Measurements from ENCODE around the gene POLR2L. TPM values are rescaled to one million over a fixed set of nuclear protein-coding genes. Genes with fewer than 3 reads are reported as not detected.

Gene POLR2L
- total and polyA plus RNA-seq, 2 of the 13 experiments (the other 11 are each of a cell fraction or from before 2014, with no cell fraction given), result 104 to 114 TPM

DNA sequence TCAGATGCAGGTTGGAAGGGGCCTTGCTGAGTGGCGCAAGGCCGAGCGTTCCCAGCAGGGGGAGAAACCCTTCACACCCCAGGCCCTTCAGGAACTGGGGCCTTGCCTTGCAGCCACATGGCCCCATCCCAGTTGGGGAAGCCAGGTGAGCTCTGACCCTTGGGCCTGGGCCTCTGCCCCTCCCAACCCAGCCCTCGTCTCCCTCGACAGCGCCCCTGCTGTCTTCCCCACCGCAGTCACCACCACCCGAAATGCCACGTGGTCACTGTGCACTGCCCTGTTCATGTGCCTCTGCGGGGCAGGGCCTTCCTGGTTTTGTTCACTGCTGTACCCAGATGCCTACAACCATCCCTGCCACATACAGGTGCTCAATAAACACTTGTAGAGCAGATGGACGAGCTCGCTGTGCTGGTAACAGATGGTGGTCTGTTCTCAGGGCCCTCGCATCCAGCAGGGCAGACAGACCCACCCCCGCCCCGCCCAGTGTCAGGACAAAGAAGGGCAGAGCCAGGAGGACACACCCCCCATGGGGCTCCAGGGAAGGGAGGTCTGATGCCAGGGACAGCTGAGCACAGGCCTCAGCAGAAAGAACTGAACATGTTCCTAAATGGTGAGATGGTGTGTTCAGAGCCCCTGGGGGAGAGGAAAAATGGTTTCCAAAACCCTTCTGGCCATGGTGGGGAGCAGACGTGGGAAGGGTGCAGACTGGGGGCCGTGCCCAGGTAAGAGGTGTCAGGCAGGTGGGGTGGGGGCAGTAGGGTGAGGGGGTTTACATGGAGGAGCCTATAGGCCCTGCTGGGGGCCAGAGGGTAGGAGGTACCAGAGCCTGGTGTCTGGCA lies 3.7 kb downstream of the POLR2L start (continued):
- TF ChIP-seq, protein P1, sequence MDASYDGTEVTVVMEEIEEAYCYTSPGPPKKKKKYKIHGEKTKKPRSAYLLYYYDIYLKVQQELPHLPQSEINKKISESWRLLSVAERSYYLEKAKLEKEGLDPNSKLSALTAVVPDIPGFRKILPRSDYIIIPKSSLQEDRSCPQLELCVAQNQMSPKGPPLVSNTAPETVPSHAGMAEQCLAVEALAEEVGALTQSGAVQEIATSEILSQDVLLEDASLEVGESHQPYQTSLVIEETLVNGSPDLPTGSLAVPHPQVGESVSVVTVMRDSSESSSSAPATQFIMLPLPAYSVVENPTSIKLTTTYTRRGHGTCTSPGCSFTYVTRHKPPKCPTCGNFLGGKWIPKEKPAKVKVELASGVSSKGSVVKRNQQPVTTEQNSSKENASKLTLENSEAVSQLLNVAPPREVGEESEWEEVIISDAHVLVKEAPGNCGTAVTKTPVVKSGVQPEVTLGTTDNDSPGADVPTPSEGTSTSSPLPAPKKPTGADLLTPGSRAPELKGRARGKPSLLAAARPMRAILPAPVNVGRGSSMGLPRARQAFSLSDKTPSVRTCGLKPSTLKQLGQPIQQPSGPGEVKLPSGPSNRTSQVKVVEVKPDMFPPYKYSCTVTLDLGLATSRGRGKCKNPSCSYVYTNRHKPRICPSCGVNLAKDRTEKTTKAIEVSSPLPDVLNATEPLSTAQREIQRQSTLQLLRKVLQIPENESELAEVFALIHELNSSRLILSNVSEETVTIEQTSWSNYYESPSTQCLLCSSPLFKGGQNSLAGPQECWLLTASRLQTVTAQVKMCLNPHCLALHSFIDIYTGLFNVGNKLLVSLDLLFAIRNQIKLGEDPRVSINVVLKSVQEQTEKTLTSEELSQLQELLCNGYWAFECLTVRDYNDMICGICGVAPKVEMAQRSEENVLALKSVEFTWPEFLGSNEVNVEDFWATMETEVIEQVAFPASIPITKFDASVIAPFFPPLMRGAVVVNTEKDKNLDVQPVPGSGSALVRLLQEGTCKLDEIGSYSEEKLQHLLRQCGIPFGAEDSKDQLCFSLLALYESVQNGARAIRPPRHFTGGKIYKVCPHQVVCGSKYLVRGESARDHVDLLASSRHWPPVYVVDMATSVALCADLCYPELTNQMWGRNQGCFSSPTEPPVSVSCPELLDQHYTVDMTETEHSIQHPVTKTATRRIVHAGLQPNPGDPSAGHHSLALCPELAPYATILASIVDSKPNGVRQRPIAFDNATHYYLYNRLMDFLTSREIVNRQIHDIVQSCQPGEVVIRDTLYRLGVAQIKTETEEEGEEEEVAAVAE (CRISPR knock-in tag; IDR thresholded peaks at IDR 0.05; ENCODE audit: borderline replicate concordance), result 0 out of 2 replicates have a peak, but pooled peaks have one; percentile 47
- TF ChIP-seq ETV5 (CRISPR knock-in tag; IDR thresholded peaks at IDR 0.05; ENCODE audit: borderline replicate concordance) (no peak), SRF (IDR thresholded peaks at IDR 0.05; ENCODE audit: low read depth, low read length) (no peak), ZNF251 (CRISPR knock-in tag; IDR thresholded peaks at IDR 0.05) (no peak), MATR3 (CRISPR knock-in tag; IDR thresholded peaks at IDR 0.05) (no peak), FIP1L1 (IDR thresholded peaks at IDR 0.05; ENCODE audit: borderline replicate concordance, insufficient read depth, low read depth, low read length) (no peak), ZNF224 (CRISPR knock-in tag; IDR thresholded peaks at IDR 0.05) (0 out of 2 replicates have a peak, but pooled peaks have one; percentile 29), POLR2A (IDR thresholded peaks at IDR 0.05; ENCODE audit: insufficient read depth in 1 of 2, low read depth in 2 of 2, low read length in 2 of 2) (0 out of 4 replicates have a peak, but pooled peaks of 1 of the 2 experiments have one; percentile 38), FOXA1 (IDR thresholded peaks at IDR 0.05) (no peak), FOXA1 (CRISPR knock-in tag; IDR thresholded peaks at IDR 0.05) (0 out of 2 replicates have a peak, but pooled peaks have one; percentile 40)
- TF ChIP-seq, protein P2, sequence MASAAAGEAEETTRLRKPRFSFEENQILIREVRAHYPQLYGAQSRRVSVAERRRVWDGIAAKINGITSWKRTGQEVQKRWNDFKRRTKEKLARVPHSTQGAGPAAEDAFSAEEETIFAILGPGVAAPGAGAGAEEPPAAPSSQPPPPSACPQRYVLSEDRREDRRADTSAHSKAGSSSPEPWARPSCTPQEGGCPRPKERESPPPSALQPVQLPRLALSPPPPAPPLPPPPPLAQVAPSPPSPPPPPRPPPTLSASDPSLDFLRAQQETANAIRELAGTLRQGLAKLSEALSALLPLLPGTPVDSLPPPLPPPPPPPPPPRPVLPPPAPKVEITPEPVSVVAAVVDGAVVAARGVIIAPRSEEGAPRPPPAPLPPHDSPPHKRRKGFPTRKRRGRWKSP (CRISPR knock-in tag; IDR thresholded peaks at IDR 0.05), result peak; percentile 61; the same call in 1 of the 2 replicates
- TF ChIP-seq, protein P3, sequence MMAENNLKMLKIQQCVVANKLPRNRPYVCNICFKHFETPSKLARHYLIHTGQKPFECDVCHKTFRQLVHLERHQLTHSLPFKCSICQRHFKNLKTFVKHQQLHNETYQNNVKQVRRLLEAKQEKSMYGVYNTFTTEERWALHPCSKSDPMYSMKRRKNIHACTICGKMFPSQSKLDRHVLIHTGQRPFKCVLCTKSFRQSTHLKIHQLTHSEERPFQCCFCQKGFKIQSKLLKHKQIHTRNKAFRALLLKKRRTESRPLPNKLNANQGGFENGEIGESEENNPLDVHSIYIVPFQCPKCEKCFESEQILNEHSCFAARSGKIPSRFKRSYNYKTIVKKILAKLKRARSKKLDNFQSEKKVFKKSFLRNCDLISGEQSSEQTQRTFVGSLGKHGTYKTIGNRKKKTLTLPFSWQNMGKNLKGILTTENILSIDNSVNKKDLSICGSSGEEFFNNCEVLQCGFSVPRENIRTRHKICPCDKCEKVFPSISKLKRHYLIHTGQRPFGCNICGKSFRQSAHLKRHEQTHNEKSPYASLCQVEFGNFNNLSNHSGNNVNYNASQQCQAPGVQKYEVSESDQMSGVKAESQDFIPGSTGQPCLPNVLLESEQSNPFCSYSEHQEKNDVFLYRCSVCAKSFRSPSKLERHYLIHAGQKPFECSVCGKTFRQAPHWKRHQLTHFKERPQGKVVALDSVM (CRISPR knock-in tag; IDR thresholded peaks at IDR 0.05), result no peak
- TF ChIP-seq, protein P4, sequence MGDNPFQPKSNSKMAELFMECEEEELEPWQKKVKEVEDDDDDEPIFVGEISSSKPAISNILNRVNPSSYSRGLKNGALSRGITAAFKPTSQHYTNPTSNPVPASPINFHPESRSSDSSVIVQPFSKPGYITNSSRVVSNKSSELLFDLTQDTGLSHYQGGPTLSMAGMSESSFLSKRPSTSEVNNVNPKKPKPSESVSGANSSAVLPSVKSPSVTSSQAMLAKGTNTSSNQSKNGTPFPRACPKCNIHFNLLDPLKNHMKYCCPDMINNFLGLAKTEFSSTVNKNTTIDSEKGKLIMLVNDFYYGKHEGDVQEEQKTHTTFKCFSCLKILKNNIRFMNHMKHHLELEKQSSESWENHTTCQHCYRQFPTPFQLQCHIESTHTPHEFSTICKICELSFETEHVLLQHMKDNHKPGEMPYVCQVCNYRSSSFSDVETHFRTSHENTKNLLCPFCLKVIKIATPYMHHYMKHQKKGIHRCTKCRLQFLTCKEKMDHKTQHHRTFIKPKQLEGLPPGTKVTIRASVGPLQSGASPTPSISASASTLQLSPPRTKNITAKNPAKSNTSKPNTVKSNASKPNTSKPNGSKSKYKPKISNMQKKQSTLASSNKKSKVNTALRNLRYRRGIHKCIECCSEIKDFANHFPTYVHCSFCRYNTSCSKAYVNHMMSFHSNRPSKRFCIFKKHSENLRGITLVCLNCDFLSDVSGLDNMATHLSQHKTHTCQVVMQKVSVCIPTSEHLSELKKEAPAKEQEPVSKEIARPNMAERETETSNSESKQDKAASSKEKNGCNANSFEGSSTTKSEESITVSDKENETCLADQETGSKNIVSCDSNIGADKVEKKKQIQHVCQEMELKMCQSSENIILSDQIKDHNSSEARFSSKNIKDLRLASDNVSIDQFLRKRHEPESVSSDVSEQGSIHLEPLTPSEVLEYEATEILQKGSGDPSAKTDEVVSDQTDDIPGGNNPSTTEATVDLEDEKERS (CRISPR knock-in tag; IDR thresholded peaks at IDR 0.05), result 0 out of 2 replicates have a peak, but pooled peaks have one; percentile 82
- TF ChIP-seq, protein P5, sequence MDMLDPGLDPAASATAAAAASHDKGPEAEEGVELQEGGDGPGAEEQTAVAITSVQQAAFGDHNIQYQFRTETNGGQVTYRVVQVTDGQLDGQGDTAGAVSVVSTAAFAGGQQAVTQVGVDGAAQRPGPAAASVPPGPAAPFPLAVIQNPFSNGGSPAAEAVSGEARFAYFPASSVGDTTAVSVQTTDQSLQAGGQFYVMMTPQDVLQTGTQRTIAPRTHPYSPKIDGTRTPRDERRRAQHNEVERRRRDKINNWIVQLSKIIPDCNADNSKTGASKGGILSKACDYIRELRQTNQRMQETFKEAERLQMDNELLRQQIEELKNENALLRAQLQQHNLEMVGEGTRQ (IDR thresholded peaks at IDR 0.05; ENCODE audit: low read depth, low read length), result peak; percentile 51
- TF ChIP-seq, protein P5 (CRISPR knock-in tag; IDR thresholded peaks at IDR 0.05; ENCODE audit: borderline replicate concordance), result peak; percentile 76; the same call in 1 of the 2 replicates
